Mammary epithelial cell (primary cell): ENCODE data around the gene RPS23.

Source experiments
- EZH2 ChIP-seq: IDR thresholded peaks from 2 replicates; pipeline ENCODE4 v1.6.1; 2012; ENCODE audit warnings: low read length, inconsistent platforms, borderline replicate concordance
- TF ChIP-seq, protein P1 (sequence below), 2 donors: IDR thresholded peaks in 1 of 2; conservative IDR thresholded peaks in 1 of 2; 2 replicates each; pipeline ENCODE4 v1.5.1; 2011 to 2012; ENCODE audit warnings: inconsistent platforms in 2 of 2, low read length in 2 of 2, mild to moderate bottlenecking in 2 of 2, control low read depth in 1 of 2, low read depth in 1 of 2; ENCODE audit not compliant: insufficient read depth in 1 of 2; ENCODE audit errors: extremely low read depth in 1 of 2

DNA sequence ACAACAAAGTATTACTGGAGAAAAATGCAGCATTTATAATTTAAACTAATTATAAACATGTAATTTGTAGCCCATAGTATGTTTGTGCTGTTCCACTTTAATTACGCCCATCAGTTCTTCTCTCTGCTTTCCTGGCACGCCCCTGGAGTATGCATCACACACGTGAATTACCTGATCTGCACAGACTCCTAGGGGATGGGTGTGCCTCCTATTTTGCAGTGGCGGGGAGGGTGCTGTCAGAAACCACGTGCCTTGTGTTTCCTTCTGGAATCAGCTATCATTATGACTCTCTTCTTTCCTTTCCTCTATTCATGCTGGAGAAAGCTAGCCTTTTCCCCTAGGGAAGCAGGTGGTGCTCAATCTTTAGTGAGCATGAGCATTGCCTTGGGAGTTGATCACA lies 43.3 kb downstream of the RPS23 start:
- TF ChIP-seq, protein P1, sequence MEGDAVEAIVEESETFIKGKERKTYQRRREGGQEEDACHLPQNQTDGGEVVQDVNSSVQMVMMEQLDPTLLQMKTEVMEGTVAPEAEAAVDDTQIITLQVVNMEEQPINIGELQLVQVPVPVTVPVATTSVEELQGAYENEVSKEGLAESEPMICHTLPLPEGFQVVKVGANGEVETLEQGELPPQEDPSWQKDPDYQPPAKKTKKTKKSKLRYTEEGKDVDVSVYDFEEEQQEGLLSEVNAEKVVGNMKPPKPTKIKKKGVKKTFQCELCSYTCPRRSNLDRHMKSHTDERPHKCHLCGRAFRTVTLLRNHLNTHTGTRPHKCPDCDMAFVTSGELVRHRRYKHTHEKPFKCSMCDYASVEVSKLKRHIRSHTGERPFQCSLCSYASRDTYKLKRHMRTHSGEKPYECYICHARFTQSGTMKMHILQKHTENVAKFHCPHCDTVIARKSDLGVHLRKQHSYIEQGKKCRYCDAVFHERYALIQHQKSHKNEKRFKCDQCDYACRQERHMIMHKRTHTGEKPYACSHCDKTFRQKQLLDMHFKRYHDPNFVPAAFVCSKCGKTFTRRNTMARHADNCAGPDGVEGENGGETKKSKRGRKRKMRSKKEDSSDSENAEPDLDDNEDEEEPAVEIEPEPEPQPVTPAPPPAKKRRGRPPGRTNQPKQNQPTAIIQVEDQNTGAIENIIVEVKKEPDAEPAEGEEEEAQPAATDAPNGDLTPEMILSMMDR (conservative IDR thresholded peaks at IDR 0.05 in 1 of 2, IDR thresholded peaks at IDR 0.05 in 1 of 2; ENCODE audit: extremely low read depth in 1 of 2, insufficient read depth in 1 of 2, low read depth in 1 of 2, low read length in 2 of 2): no peak
- no peak for TF ChIP-seq EZH2
